HG03575 (cell line): ENCODE results near the gene DOK3.

Experiments used
- ATAC-seq: cut with Tn5 transposase; IDR thresholded peaks from one replicate; pipeline ENCODE4 v1.9.1; 2021; ENCODE audit not compliant: unreplicated experiment, insufficient number of reproducible peaks, low FRiP score; ENCODE audit errors: extremely low read depth

The DOK3 gene

GRCh38 chr5:177473443-177474001, 36.1 kb downstream of the DOK3 start, which contains the start of gene DBN1:
DBN1 (minus strand) TSS chr5:177473634; CDS start chr5:177473521, 113 bp downstream.
- no peak for ATAC-seq

DNA sequence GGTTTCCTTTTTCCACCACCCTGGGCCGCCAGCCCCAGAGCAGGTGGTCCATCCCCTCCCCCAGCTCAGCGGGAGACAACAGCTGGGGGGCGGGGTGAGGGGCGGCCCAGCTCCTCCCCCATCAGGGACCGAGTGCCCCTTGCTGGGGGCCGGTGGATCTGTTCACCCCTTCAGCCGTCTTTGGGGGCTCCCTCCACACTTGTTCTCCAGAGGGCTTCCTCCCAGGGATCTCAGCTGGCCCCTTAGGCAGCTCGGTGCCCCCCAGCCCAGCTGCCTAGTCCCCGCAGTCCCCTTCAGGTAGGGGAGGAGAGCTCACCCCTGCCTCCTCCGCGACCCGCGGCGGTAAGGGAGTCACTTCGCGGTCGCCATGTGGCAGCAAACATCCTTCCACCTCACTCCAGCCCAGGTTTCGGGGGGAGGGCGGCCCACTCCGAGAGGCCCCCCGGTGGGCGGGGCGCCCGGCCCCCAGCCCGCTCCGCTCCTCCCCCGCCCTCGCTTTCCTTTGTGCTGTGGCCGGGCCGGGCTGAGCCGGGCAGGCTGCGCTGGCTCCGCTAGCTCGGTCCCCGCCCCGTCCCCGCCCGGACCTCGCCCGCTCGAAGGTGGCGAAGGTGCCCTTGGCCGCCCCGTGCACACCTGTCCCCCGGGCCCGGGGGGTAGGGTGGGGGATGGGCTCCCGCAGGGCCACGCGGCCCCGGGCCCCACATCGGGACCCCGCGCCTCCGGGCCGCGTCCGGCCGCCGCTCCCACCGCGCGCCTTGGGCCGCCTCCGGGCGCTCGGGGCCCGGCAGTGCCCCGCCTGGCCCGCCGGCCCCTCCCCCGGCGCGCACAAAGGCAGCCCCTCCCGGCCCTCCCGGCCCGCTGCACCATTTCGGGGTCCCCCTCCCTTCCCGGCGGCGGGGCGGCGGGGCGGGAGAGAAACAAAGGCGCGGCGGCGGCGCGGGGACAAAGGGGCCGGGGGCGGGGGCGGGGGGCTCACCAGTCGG, 36.9 kb downstream of the DOK3 start:
- ATAC-seq = no peak

DNA sequence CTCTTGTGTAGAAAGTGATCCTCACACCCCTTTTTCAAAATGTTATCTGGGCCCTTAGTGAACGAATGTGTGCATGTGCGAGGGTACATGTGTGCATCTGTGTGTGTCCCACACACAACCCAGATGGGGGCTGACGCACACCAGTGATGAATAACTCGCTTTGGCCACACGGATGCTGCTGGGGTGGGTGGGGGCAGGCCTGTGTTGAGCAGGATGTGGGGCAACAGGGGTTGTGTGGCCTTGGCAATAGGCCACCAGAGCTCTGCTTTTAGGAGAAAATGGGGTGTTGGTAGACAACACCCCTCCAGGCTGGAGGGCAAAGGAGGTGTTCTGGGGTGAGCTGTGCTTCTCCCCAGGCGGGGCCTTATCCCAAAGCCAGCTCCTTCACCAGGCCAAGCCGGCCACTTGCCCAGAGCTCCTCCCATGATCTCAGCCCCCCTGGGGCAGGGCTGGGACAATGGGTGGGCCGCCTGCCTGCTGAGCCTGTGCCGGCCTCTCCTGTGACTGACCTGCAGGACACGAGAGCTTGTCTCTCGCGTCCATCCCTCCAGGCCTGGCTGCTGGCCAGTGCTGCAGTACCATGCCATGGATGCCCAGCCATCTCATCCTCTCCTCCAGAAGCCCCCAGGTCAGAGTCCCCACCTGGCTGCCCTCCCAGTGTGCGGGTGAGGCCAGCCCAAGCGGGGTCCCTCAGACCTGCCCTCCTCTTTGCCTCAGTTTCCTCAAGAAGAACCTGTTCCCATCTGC, 37.8 kb downstream of the DOK3 start:
- ATAC-seq = no peak

DNA sequence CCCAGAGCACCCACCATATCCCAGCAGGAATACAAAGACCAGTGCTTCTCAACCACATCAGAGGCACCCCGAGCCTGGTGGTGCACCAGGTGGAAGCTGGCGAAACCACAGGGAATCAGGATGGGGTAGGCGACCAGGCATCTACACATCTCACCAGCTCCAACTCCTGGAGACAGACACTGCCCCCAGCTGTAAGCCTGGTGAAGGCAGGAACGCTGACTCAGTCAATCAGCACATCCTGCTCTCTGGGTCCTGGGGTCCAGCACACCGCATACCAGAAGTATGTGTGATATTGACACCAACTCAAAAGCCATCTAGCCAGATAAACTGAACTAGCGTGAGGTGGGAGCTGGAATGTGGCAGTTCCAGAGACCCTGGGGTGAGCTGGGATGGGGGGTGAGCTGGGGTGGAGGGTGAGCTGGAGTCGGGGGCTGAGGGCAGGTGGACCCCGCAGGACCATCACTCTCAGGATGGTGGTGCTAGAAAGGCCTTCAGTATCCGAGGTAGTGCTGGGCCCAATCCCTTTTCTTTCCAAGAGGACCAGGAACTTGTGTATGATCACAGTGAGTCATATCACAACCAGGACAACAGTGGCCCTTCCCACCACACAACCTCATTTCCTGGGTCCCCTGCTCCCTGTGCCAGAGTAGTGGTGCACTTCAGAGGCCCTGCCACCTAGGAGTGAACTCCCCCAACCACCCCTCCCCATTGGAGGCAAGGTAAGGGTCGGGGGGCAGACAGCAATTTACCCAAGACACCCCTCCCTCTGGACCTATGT, 38.7 kb downstream of the DOK3 start:
- no peak for ATAC-seq

DNA sequence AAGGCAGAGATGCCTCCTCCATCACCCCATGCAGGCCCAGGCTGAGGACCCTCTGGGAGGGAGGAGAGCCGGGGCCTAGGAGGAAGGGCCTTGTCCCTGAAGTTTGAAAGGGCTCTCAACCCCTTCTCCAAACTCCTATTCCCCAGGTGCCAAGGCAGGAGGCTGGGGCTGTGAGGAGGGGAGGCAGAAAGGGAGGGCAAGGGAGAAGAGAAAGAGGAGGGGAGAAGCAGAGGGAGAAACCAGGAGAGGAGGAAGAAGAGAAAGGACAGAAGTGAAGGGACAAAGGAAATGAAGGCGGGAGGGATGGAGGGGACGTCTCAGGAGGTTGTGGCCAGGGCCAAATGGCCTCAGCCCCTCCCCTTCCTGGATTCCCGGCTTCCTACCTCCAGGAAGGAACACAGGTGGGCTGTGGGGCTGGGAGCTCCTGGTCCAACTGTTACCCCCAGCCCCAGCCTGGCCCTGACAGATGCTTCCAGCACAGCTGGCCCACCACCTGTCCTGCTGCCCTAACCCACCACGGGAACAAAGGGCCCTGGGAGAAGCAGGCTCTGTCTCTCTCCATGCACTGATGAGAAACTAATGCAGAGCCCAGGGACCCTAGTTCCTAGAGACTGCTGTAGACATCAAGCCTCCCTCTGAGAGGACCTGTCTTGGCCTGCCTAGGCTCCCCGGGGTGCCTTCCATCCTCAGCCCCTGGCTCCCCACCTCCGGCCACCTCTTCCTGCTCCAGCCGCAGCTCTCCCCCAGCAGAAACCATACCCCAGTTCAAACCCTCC, 39.7 kb downstream of the DOK3 start:
- no peak for ATAC-seq

GRCh38 chr5:177468685-177469628, 40.7 kb downstream of the DOK3 start:
- no peak for ATAC-seq

GRCh38 chr5:177468329-177468684, 41.3 kb downstream of the DOK3 start:
- ATAC-seq = no peak

DNA sequence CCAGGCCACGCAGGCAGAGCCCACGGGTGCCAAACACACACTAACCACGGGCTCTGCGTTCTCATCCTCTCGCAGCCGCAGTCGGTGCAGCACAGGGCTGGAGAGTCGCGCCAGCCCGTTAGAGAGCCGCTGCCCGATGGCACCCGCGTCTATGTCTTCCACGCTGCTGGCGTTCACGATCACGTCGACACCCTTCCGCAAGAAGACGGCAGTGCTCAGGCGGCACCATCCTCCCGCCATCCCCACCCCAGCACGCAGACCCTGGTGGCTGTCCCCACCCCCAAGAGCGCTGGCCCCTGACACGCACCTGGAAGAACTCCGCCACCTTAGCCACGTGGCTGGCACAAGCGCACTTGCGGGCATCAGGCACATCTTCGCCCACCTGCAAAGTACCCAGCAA, 42.2 kb downstream of the DOK3 start:
- no peak for ATAC-seq

GRCh38 chr5:177466861-177467260, 42.8 kb downstream of the DOK3 start:
- no peak for ATAC-seq

- no peak for ATAC-seq
Measured at GRCh38 chr5:177465044-177465443, 44.6 kb downstream of the DOK3 start.

- ATAC-seq = no peak
Measured at GRCh38 chr5:177462021-177462670, 47.5 kb downstream of the DOK3 start.

GRCh38 chr5:177459819-177460628, 49.6 kb downstream of the DOK3 start:
- no peak for ATAC-seq

DNA sequence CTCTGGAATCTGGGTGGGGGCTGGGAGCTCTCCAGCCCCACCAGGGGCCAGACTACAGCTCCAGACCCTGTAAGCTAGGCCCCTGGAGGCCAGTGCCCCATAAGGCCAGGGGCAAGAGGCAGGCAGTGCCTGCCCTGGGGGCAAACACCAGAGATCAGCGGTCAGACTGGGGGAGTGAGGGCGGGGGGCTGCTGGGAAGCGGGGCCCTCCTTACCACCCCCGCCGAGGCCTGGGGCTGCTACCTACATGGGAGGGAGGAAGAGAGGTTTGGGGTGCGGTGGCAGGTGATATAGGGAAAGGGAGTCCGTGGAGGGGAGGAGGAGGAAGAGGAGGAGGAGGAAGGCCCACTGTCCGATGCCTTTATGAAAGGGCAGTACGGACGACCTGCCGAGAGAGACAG, 50.3 kb downstream of the DOK3 start:
- ATAC-seq = no peak

- no peak for ATAC-seq
Measured at GRCh38 chr5:177458912-177459350, 50.7 kb downstream of the DOK3 start.

- ATAC-seq = no peak
Measured at GRCh38 chr5:177457852-177458681, 51.6 kb downstream of the DOK3 start.
